AG10803 (cell line): ENCODE results near the gene STUM.

Source experiments
- DNase-seq: peaks from one replicate; pipeline ENCODE4 v3.0.0; 2010; ENCODE audit warnings: low read depth
- H3K4me3 ChIP-seq: 2 replicates; pipeline ENCODE4 v1.5.1; 2011; ENCODE audit warnings: mild to moderate bottlenecking, low read length, control low read depth
- CTCF ChIP-seq: conservative IDR thresholded peaks from 2 replicates; pipeline ENCODE4 v1.5.1; 2011; ENCODE audit warnings: mild to moderate bottlenecking, low read length, control low read depth, inconsistent platforms

The STUM gene

GRCh38 chr1:226656601-226657277, 108.2 kb downstream of the STUM start:
- DNase-seq = peak; percentile 87
- TF ChIP-seq CTCF = no peak
- H3K4me3 ChIP-seq = no peak overlapping the region

DNA sequence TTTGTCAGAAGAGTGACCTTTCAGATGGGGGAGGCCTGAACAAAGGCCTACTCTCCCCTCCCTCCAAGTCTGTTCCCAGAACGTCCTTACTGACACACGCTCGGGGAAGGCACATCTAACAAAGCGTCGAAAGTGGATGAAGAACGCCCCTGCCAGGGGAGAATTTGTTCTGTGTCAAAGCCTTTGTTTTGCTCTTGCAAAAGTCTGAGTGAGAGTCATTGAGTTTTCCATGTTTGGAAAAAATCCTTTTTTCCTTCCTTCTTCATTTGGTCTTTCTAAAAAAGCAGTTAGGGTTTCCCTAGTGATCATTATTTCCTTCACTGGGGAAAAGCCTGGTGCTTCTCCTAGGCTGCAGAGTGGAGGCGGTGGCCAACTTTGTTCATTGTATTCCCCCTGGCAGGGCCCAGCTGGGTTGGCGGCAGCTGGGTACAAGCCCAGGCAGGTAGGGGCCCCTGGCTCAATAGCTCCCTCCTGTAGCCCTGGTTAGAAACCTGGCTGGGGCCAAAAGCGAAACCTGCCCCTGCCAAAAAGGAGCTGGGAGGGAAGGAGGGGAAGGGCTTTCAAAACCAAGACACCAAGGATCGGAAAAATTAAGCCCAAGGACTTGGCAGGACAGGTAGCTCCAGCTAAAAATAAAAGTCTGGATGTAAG, 109.5 kb downstream of the STUM start:
- no peak for DNase-seq
- no peak overlapping the region for H3K4me3 ChIP-seq

DNA sequence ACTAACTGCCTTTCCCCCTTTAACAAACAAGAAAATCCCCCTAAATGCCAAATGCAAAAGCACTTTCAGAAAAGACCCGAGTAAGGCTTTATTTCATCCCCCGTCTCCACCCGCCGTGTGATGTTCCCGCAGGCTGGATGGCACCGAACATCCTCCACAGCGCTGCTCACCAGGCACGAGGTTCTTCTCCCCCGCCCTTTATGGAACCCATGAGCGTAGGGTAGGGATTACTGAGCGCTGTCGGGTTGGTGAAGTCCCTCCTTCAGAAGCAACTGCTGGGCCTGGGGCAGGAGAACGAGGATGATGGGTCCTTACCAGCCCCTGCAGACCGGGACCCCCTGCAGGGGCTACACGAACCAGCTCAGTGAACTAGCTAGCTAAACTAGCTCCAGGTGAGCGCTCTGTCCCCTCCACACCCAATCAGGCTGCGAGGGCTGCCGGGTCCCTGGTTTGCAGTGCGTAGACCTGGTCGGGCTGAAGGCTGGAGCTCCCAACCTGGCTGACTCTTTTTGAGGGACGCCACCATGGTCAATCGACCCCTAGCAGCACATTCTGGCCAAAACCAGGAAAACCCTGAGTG, 110.1 kb downstream of the STUM start:
- no peak for DNase-seq
- no peak for TF ChIP-seq CTCF
- H3K4me3 ChIP-seq = no peak overlapping the region

More for the DNA sequence above, 109.5 kb downstream of the STUM start:
- no peak for TF ChIP-seq CTCF
